ENCODE measurements around the gene PWP1. TPM values are rescaled to one million over a fixed set of nuclear protein-coding genes. Genes with fewer than 3 reads are reported as not detected.

The PWP1 gene
- total and polyA plus RNA-seq, 2 donors (not counting 1 experiment from before 2014, with no cell fraction given), result 51.2 to 63.5 TPM

GRCh38 chr12:107749083-107749482 is 63.5 kb downstream of the PWP1 start:
- H3K9me3 ChIP-seq (ENCODE audit: control extremely low read depth in 1 of 3, control insufficient read depth in 2 of 3, insufficient read depth in 1 of 3, low read length in 2 of 3), result no peaks in the 10 kb centered on the region
- peaks cover 8 to 10% of the 10 kb centered on the region in 2 donors for H3K4me1 ChIP-seq (ENCODE audit: control insufficient read depth in 2 of 2, insufficient read depth in 2 of 2, low read length in 2 of 2)
- CTCF ChIA-PET, result interaction anchor here (1.0 kb wide), 1 partner anchor 140 kb away, joined by 3 read pairs; no protein-coding TSS in a partner anchor
- H3K79me2 ChIP-seq (ENCODE audit: control insufficient read depth, insufficient read depth, low read length), result peaks cover 43% of the 10 kb centered on the region
- H2AFZ ChIP-seq (ENCODE audit: insufficient read depth, low read depth, low read length, poor library complexity, severe bottlenecking), result no peak overlapping the region
- peaks cover 1 to 86% of the 10 kb centered on the region in 2 experiments for H3K36me3 ChIP-seq (replicated peaks in 1 of 2; ENCODE audit: control extremely low read depth in 1 of 2, control insufficient read depth in 1 of 2, extremely low read depth in 1 of 2, insufficient read depth in 2 of 2, low read length in 1 of 2)
- POLR2A ChIA-PET, result no interaction called here
- WGBS (ENCODE audit: insufficient coverage), result 100% methylated on average over 1 of the region's 1 CpG
- no peak overlapping the region for H3K4me3 ChIP-seq (ENCODE audit: control extremely low read depth in 1 of 5, extremely low read depth in 1 of 5, insufficient read depth in 1 of 5, low read depth in 2 of 5, low read length in 4 of 5)
- DNase-seq (no peak), ATAC-seq (ENCODE audit: low read depth) (no peak)
- Mint-ChIP-seq H3K4me3 (no peak overlapping the region), H3K27me3 (no peaks in the 10 kb centered on the region), H3K4me1 (peaks cover 2% of the 10 kb centered on the region), H3K27ac (no peak overlapping the region), H3K9me3 (ENCODE audit: insufficient read depth) (no peaks in the 10 kb centered on the region)
- H3K27me3 ChIP-seq (replicated peaks in 1 of 4; ENCODE audit: control extremely low read depth in 1 of 4, control insufficient read depth in 3 of 4, insufficient read depth in 4 of 4, low read length in 3 of 4), result no peaks in the 10 kb centered on the region
- intact Hi-C loops (cut with micrococcal nuclease), result no loop called here
- no peak for TF ChIP-seq EZH2 (IDR thresholded peaks at IDR 0.05; ENCODE audit: borderline replicate concordance, insufficient read depth, low read depth, low read length, poor library complexity, severe bottlenecking)
- TF ChIP-seq, protein P1, sequence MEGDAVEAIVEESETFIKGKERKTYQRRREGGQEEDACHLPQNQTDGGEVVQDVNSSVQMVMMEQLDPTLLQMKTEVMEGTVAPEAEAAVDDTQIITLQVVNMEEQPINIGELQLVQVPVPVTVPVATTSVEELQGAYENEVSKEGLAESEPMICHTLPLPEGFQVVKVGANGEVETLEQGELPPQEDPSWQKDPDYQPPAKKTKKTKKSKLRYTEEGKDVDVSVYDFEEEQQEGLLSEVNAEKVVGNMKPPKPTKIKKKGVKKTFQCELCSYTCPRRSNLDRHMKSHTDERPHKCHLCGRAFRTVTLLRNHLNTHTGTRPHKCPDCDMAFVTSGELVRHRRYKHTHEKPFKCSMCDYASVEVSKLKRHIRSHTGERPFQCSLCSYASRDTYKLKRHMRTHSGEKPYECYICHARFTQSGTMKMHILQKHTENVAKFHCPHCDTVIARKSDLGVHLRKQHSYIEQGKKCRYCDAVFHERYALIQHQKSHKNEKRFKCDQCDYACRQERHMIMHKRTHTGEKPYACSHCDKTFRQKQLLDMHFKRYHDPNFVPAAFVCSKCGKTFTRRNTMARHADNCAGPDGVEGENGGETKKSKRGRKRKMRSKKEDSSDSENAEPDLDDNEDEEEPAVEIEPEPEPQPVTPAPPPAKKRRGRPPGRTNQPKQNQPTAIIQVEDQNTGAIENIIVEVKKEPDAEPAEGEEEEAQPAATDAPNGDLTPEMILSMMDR (IDR thresholded peaks at IDR 0.05), result no peak
- H3K9ac ChIP-seq (ENCODE audit: low read length), result no peak overlapping the region
- H3K4me2 ChIP-seq (replicated peaks; ENCODE audit: low read depth, low read length, poor library complexity, severe bottlenecking), result no peak overlapping the region
- peaks cover 37% of the 10 kb centered on the region for H4K20me1 ChIP-seq (ENCODE audit: control insufficient read depth, insufficient read depth, low read length, poor library complexity, severe bottlenecking)
- peak overlapping the region in 1 of 2 donors; percentile 53 for H3K27ac ChIP-seq (ENCODE audit: low read length in 2 of 2)

DNA sequence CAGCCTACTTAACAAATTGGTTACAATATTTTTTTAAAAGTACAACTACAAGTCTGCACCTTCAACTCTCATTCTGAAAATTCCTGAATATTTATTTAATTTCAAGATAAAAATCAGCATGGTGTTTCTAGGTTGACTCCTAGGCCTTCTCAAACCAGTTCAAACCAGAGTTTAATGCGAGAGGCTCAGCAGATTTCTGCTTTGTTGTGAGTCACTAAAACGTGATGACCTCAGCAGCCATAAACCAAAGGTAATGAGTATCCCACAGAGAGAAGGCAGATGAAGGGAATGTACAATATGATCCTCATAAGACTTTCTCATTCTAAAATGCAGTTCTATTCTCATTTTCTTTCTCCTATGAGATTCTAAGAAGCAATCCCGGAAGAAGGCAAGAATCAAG is 73.8 kb downstream of the PWP1 start:
- ATAC-seq (ENCODE audit: low read depth) (no peak), DNase-seq (no peak)
- Histone ChIP-seq H3K9ac (ENCODE audit: low read length) (peak overlapping the region; percentile 68), H3K27me3 (replicated peaks in 1 of 4; ENCODE audit: control extremely low read depth in 1 of 4, control insufficient read depth in 3 of 4, insufficient read depth in 4 of 4, low read length in 3 of 4) (no peaks in the 10 kb centered on the region), H4K20me1 (ENCODE audit: control insufficient read depth, insufficient read depth, low read length, poor library complexity, severe bottlenecking) (peaks cover 27% of the 10 kb centered on the region), H3K4me1 (ENCODE audit: control insufficient read depth in 2 of 2, insufficient read depth in 2 of 2, low read length in 2 of 2) (peaks cover 24 to 29% of the 10 kb centered on the region in 2 donors), H3K79me2 (ENCODE audit: control insufficient read depth, insufficient read depth, low read length) (peaks cover 50% of the 10 kb centered on the region), H3K4me2 (replicated peaks; ENCODE audit: low read depth, low read length, poor library complexity, severe bottlenecking) (peak overlapping the region; percentile 73), H3K9me3 (ENCODE audit: control extremely low read depth in 1 of 3, control insufficient read depth in 2 of 3, insufficient read depth in 1 of 3, low read length in 2 of 3) (peaks cover 0 to 4% (median 0%) of the 10 kb centered on the region in 3 donors), H3K27ac (ENCODE audit: low read length in 2 of 2) (peak overlapping the region in 1 of 2 donors; percentile 47), H2AFZ (ENCODE audit: insufficient read depth, low read depth, low read length, poor library complexity, severe bottlenecking) (no peak overlapping the region), H3K4me3 (ENCODE audit: control extremely low read depth in 1 of 5, extremely low read depth in 1 of 5, insufficient read depth in 1 of 5, low read depth in 2 of 5, low read length in 4 of 5) (peak overlapping the region in 4 of 5 experiments; percentile 82 to 87 (median 85)), H3K36me3 (replicated peaks in 1 of 2; ENCODE audit: control extremely low read depth in 1 of 2, control insufficient read depth in 1 of 2, extremely low read depth in 1 of 2, insufficient read depth in 2 of 2, low read length in 1 of 2) (peaks cover 7 to 47% of the 10 kb centered on the region in 2 experiments)
- TF ChIP-seq, protein P1 (IDR thresholded peaks at IDR 0.05), result no peak
- no peak for TF ChIP-seq EZH2 (IDR thresholded peaks at IDR 0.05; ENCODE audit: borderline replicate concordance, insufficient read depth, low read depth, low read length, poor library complexity, severe bottlenecking)
- Mint-ChIP-seq H3K27ac (peak overlapping the region; percentile 77), H3K27me3 (no peaks in the 10 kb centered on the region), H3K4me1 (peaks cover 34% of the 10 kb centered on the region), H3K4me3 (peak overlapping the region; percentile 93), H3K9me3 (ENCODE audit: insufficient read depth) (no peaks in the 10 kb centered on the region)
- CTCF ChIA-PET, result interaction anchor here (1.0 to 2.0 kb wide), 6 partner anchors 17 to 84 kb away, joined by 3 to 9 read pairs (median 4); no protein-coding TSS in a partner anchor
- intact Hi-C loops (cut with micrococcal nuclease), result no loop called here
- POLR2A ChIA-PET, result no interaction called here
- WGBS (ENCODE audit: insufficient coverage), result 92% methylated on average over 2 of the region's 3 CpGs
